IMR-90 (cell line): ENCODE measurements around the gene RIOK2. TPM values are rescaled to one million over a fixed set of nuclear protein-coding genes. Genes with fewer than 3 reads are reported as not detected.

Experiments
- ATAC-seq: fragments of 200-7000 bp; cut with Tn5 transposase; 2 replicates; pipeline ENCODE4 v1.9.1; 2020; ENCODE audit warnings: low read depth, mild to moderate bottlenecking, moderate library complexity
- BruUV-seq: library from RNA; stranded (reverse); fragments of 400-500 nt; replicated peaks from 2 replicates; lab custom pipeline; 2021; lab: Mats Ljungman, UMichigan
- CTCF ChIA-PET: fragments of 300-600 bp; formaldehyde crosslinking; extraction: SDS; loops from one replicate; lab custom pipeline; 2021; ENCODE audit warnings: antibody characterized with exemption; lab: Yijun Ruan, JAX
- POLR2A ChIA-PET: fragments of 300-600 bp; sonication (Branson Sonifier 250); formaldehyde crosslinking; loops from one replicate; lab custom pipeline; 2022; ENCODE audit warnings: antibody characterized with exemption; ENCODE audit not compliant: unreplicated experiment; lab: Charles Lee
- DNase-seq: peaks from one replicate; pipeline ENCODE4 v3.0.0; 2013
- H2AFZ ChIP-seq: replicated peaks from 2 replicates; pipeline ENCODE3; 2013; ENCODE audit warnings: low read length, mild to moderate bottlenecking; ENCODE audit not compliant: poor library complexity
- H2AK5ac ChIP-seq: 2 replicates; pipeline ENCODE4 v1.6.1; 2013; ENCODE audit warnings: low read depth, low read length, inconsistent platforms
- H2AK9ac ChIP-seq: replicated peaks from 2 replicates; pipeline ENCODE3; 2013; ENCODE audit warnings: mild to moderate bottlenecking, low read depth, low read length, moderate library complexity; ENCODE audit not compliant: poor library complexity
- H2BK120ac ChIP-seq: 2 replicates; pipeline ENCODE4 v1.6.1; 2013; ENCODE audit warnings: low read depth, low read length, inconsistent platforms
- H2BK15ac ChIP-seq: 3 replicates; pipeline ENCODE4 v1.6.1; 2013; ENCODE audit warnings: low read depth, low read length, inconsistent platforms
- H2BK20ac ChIP-seq: 2 replicates; pipeline ENCODE4 v1.6.1; 2013; ENCODE audit warnings: low read depth, mild to moderate bottlenecking, inconsistent platforms, low read length, moderate library complexity
- H2BK5ac ChIP-seq: 2 replicates; pipeline ENCODE4 v1.6.1; 2013; ENCODE audit warnings: mild to moderate bottlenecking, low read depth, low read length, inconsistent platforms; ENCODE audit not compliant: poor library complexity, severe bottlenecking
- H3K14ac ChIP-seq: replicated peaks from 2 replicates; pipeline ENCODE4 v1.6.1; 2013; ENCODE audit warnings: low read depth, low read length, inconsistent platforms
- H3K18ac ChIP-seq: 2 replicates; pipeline ENCODE4 v1.6.1; 2013; ENCODE audit warnings: low read depth, low read length, control low read depth
- H3K23ac ChIP-seq: 2 replicates; pipeline ENCODE4 v1.6.1; 2013; ENCODE audit warnings: low read depth, low read length, inconsistent platforms
- H3K27ac ChIP-seq: 2 replicates; pipeline ENCODE4 v1.5.1; 2013; ENCODE audit warnings: mild to moderate bottlenecking, control low read depth, low read length; ENCODE audit not compliant: insufficient read depth
- H3K27me3 ChIP-seq: 2 replicates; pipeline ENCODE4 v1.6.1; 2013; ENCODE audit warnings: low read length; ENCODE audit not compliant: control insufficient read depth, insufficient read depth
- H3K36me3 ChIP-seq: 2 replicates; pipeline ENCODE4 v1.6.1; 2013; ENCODE audit warnings: low read length, mixed read lengths; ENCODE audit not compliant: control insufficient read depth, insufficient read depth
- H3K4ac ChIP-seq: 2 replicates; pipeline ENCODE4 v1.6.1; 2013; ENCODE audit warnings: low read depth, low read length, inconsistent platforms
- H3K4me1 ChIP-seq: 2 replicates; pipeline ENCODE4 v1.6.1; 2013; ENCODE audit warnings: low read length, mixed read lengths; ENCODE audit not compliant: control insufficient read depth, insufficient read depth
- H3K4me2 ChIP-seq: 2 replicates; pipeline ENCODE4 v1.6.1; 2013; ENCODE audit warnings: low read depth, mild to moderate bottlenecking, control low read depth, low read length, moderate library complexity
- H3K4me3 ChIP-seq: 2 replicates; pipeline ENCODE4 v1.5.1; 2013; ENCODE audit warnings: low read depth, mild to moderate bottlenecking, control low read depth, low read length, moderate library complexity; ENCODE audit not compliant: insufficient read depth
- H3K56ac ChIP-seq: 2 replicates; pipeline ENCODE4 v1.6.1; 2013; ENCODE audit warnings: low read length, inconsistent platforms; ENCODE audit not compliant: insufficient read depth; ENCODE audit errors: extremely low read depth
- H3K79me1 ChIP-seq, 2 experiments: 2 replicates each; pipeline ENCODE4 v1.6.1; 2013; ENCODE audit warnings: low read length in 2 of 2, inconsistent platforms in 1 of 2, low read depth in 1 of 2
- H3K9ac ChIP-seq: 2 replicates; pipeline ENCODE4 v1.6.1; 2013; ENCODE audit warnings: low read depth, low read length, control low read depth
- H3K9me1 ChIP-seq: 2 replicates; pipeline ENCODE4 v1.6.1; 2013; ENCODE audit warnings: low read length, inconsistent platforms; ENCODE audit not compliant: insufficient read depth
- H3K9me3 ChIP-seq: 2 replicates; pipeline ENCODE4 v1.6.1; 2013; ENCODE audit warnings: low read length; ENCODE audit not compliant: control insufficient read depth, insufficient read depth
- H4K20me1 ChIP-seq: 2 replicates; pipeline ENCODE4 v1.6.1; 2013; ENCODE audit warnings: low read length, inconsistent platforms; ENCODE audit not compliant: insufficient read depth
- H4K5ac ChIP-seq: 2 replicates; pipeline ENCODE4 v1.6.1; 2013; ENCODE audit warnings: mild to moderate bottlenecking, low read depth, low read length, control low read depth
- H4K8ac ChIP-seq, 2 experiments: 2 replicates each; pipeline ENCODE4 v1.6.1; 2013; ENCODE audit warnings: low read depth in 2 of 2, low read length in 2 of 2, control low read depth in 1 of 2, inconsistent platforms in 1 of 2
- H4K91ac ChIP-seq: 2 replicates; pipeline ENCODE4 v1.6.1; 2013; ENCODE audit warnings: low read depth, low read length, inconsistent platforms; ENCODE audit not compliant: insufficient read depth
- CHD1 ChIP-seq: IDR thresholded peaks from 2 replicates; pipeline ENCODE4 v1.6.1; 2012; ENCODE audit warnings: low read depth, low read length, improper control_type of control experiment
- FOS ChIP-seq: fragments of 150-350 bp; IDR thresholded peaks from 2 replicates; pipeline ENCODE4 v1.6.1; 2016; ENCODE audit warnings: low read depth, low read length
- MAFK ChIP-seq: IDR thresholded peaks from 2 replicates; pipeline ENCODE4 v1.6.1; 2012; ENCODE audit warnings: low read depth, low read length, improper control_type of control experiment
- MXI1 ChIP-seq: IDR thresholded peaks from 2 replicates; pipeline ENCODE4 v1.6.1; 2012; ENCODE audit warnings: low read depth, mild to moderate bottlenecking, low read length, moderate library complexity, borderline replicate concordance
- RAD21 ChIP-seq: IDR thresholded peaks from 2 replicates; pipeline ENCODE4 v1.6.1; 2012; ENCODE audit warnings: low read length, improper control_type of control experiment
- SMC3 ChIP-seq: fragments of 150-350 bp; IDR thresholded peaks from 2 replicates; pipeline ENCODE4 v1.6.1; 2016; ENCODE audit warnings: low read depth, mild to moderate bottlenecking, antibody characterized with exemption, low read length, moderate library complexity
- WGBS, 2 experiments: methylation state at CpG; one replicate each; pipeline versions ENCODE4 v1.1.5 to v1.1.7; 2013; ENCODE audit warnings: missing lambda C conversion rate in 2 of 2; ENCODE audit not compliant: insufficient read length in 1 of 2; ENCODE audit errors: extremely low coverage in 2 of 2; 5-methylcytosine and 5-hydroxymethylcytosine counted together
- dilution Hi-C: fragments of 300-500 bp; cut with HindIII; formaldehyde crosslinking; loops from one replicate; pipeline ENCODE4 v1.14.3; 2018; ENCODE audit warnings: low sequenced_read_pairs; ENCODE audit not compliant: unreplicated experiment
- in situ Hi-C: fragments of 300-500 bp; cut with MboI; formaldehyde crosslinking; loops from 3 replicates; pipeline ENCODE4 v1.14.3; 2019; ENCODE audit warnings: low sequenced_read_pairs, inconsistent platforms, mixed read lengths
- intact Hi-C: fragments of 100-400 bp; cut with micrococcal nuclease; formaldehyde crosslinking; loops from 2 replicates; pipeline ENCODE4 v1.10.0; 2022
- polyA plus RNA-seq, 3 experiments: library from polyadenylated mRNA; depleted of rRNA; stranded (reverse); fragments of >200 nt; gene quantifications; 2 replicates each; pipeline ENCODE4 v1.2.3, GENCODE V29; 2012; ENCODE audit warnings: low replicate concordance in 1 of 3
- total RNA-seq: library from RNA; depleted of rRNA; stranded (reverse); fragments of >200 nt; gene quantifications from 2 replicates; pipeline ENCODE4 v1.2.3, GENCODE V29; 2012
- TF ChIP-seq, protein P1 (sequence below): conservative IDR thresholded peaks from 2 replicates; pipeline ENCODE4 v1.5.1; 2012; ENCODE audit warnings: mild to moderate bottlenecking, low read depth, low read length, improper control_type of control experiment

The RIOK2 gene
- total and polyA plus RNA-seq, 2 of the 4 experiments (the other 2 are of a cell fraction) = 10.7 to 17.7 TPM

DNA sequence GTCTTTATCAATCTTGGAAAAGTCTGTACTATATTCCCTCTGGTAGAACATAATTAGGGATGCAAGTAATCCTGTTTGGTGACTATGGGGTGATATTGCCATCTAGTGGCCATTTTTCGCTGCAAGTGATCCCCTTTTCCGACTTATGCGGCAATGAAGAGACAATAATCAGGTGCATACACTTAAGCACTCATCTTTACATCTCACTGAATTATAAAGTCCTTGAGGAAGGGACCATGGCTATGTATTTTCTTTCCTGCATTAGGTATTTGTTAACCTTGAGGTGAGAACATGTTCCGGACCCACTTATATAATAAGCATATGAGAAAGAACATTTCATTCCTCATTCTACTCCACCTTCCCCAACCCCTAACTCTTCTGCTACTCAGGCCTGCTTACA, 21.0 kb downstream of the RIOK2 start:
- Histone ChIP-seq H2AFZ (no peak overlapping the region), H3K56ac (no peak overlapping the region), H3K27ac (no peak overlapping the region), H3K9ac (no peak overlapping the region), H3K4me1 (no peaks in the 10 kb centered on the region), H4K5ac (no peak overlapping the region), H3K23ac (no peak overlapping the region), H3K4me3 (no peak overlapping the region), H3K36me3 (peaks cover 7% of the 10 kb centered on the region), H3K18ac (no peak overlapping the region), H3K9me3 (peaks cover 8% of the 10 kb centered on the region), H4K91ac (no peak overlapping the region), H2BK20ac (no peak overlapping the region), H2BK5ac (no peak overlapping the region), H3K79me1 (peaks cover 0 to 3% of the 10 kb centered on the region in 2 experiments; a peak in 1 of 4 replicates), H3K14ac (no peak overlapping the region), H3K9me1 (no peaks in the 10 kb centered on the region), H3K27me3 (no peaks in the 10 kb centered on the region), H4K8ac (no peak overlapping the region), H2AK5ac (no peak overlapping the region), H2BK15ac (no peak overlapping the region), H3K4ac (no peak overlapping the region), H2AK9ac (no peak overlapping the region), H2BK120ac (no peak overlapping the region), H3K4me2 (no peak overlapping the region), H4K20me1 (no peaks in the 10 kb centered on the region)
- ATAC-seq (peak; percentile 57), DNase-seq (peak; percentile 84)
- TF ChIP-seq CHD1 (no peak), FOS (no peak), RAD21 (peak; percentile 89), SMC3 (peak; percentile 83), MAFK (no peak), MXI1 (no peak)
- TF ChIP-seq, protein P1, sequence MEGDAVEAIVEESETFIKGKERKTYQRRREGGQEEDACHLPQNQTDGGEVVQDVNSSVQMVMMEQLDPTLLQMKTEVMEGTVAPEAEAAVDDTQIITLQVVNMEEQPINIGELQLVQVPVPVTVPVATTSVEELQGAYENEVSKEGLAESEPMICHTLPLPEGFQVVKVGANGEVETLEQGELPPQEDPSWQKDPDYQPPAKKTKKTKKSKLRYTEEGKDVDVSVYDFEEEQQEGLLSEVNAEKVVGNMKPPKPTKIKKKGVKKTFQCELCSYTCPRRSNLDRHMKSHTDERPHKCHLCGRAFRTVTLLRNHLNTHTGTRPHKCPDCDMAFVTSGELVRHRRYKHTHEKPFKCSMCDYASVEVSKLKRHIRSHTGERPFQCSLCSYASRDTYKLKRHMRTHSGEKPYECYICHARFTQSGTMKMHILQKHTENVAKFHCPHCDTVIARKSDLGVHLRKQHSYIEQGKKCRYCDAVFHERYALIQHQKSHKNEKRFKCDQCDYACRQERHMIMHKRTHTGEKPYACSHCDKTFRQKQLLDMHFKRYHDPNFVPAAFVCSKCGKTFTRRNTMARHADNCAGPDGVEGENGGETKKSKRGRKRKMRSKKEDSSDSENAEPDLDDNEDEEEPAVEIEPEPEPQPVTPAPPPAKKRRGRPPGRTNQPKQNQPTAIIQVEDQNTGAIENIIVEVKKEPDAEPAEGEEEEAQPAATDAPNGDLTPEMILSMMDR = peak; percentile 89
- CTCF ChIA-PET = interaction anchor here (0.6 to 2.3 kb wide), 4 partner anchors 19 to 398 kb away, joined by 4 to 8 read pairs (median 4); partner anchors contain the start of gene LIX1
- intact Hi-C loops = loop anchor here (1.0 to 5.0 kb wide), 7 partner anchors 165 to 1665 kb away; no protein-coding TSS in a partner anchor
- POLR2A ChIA-PET = no interaction called here
- BruUV-seq = TSS peak; percentile 59
- dilution Hi-C loops = loop anchor here (25.0 kb wide), 2 partner anchors 275 to 375 kb away; partner anchors contain the start of gene ERAP2
- in situ Hi-C loops = loop anchor here (5.0 to 25.0 kb wide), 3 partner anchors 290 to 550 kb away; no protein-coding TSS in a partner anchor
- no CpG with 5 or more reads among the region's 4 CpGs for WGBS, 2 experiments
